ENCODE measurements around the gene KIAA1217.

KIAA1217 gene

DNA sequence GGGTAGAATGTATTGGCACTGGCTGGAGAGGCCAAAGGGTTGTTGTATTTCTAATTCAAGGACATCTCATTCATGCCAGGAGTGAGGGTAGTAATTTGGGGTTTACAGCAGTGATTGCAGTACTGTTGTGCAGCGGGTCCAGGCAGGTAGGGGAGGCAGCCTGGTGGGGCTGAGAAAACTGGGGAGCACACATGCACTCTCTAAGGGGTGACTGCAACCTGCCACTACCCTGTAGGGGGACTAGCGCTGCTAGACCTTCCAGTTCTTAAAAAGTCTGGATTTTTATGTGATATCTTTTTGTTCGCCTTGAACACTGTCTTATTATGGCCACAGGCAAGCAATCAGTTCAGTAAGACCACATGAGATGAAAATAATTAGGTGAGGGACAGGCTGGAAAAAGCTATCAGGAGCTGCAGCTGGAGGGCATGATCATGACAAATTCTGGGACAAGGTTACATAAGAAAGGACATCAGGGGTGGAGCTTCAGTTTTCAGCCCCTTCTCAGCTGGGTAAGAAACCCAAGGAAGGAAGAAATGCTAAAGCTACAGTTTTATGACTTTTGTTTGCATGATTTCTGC, 365.7 kb downstream of the KIAA1217 start:
- H3K27me3 ChIP-seq (ENCODE audit: control insufficient read depth, insufficient read depth, low read length), result peaks cover 4% of the 10 kb centered on the region
- H3K9ac ChIP-seq (ENCODE audit: low read length), result no peak overlapping the region
- no peaks in the 10 kb centered on the region for H3K4me1 ChIP-seq (ENCODE audit: control insufficient read depth, insufficient read depth, low read length)
- H3K4me3 ChIP-seq (ENCODE audit: low read length), result no peak overlapping the region
- H3K36me3 ChIP-seq (ENCODE audit: control insufficient read depth, insufficient read depth, low read length), result no peaks in the 10 kb centered on the region
- H3K9me3 ChIP-seq (ENCODE audit: control insufficient read depth, low read length), result no peaks in the 10 kb centered on the region

DNA sequence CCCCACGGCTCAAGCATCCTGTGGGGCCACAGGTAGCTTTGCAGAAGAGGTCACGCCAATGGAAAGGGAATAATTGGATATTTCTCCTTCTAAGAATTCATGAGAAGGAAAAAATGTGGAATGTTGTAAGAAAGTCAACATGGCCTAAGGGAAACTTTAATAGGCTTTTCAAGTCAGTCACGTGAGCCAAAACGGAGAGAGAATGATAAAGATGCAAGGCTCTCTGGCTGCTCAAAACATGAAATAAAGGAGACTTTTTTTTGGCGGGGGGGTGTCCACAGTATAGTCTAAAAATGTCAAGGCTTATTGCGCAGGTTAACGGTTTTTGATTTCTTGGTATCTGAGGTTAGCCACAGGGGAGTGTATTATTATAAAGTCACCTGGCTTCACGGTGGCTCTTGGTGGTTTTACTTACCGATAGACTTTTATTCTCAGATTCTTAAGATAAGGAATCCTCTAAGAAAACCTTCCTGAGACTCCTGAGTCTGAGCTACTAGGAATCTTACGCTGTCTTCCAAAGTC, 366.6 kb downstream of the KIAA1217 start:
- no peaks in the 10 kb centered on the region for H3K9me3 ChIP-seq (ENCODE audit: control insufficient read depth, low read length)
- H3K4me3 ChIP-seq (ENCODE audit: low read length), result no peak overlapping the region
- H3K36me3 ChIP-seq (ENCODE audit: control insufficient read depth, insufficient read depth, low read length), result no peaks in the 10 kb centered on the region
- peaks cover 4% of the 10 kb centered on the region for H3K27me3 ChIP-seq (ENCODE audit: control insufficient read depth, insufficient read depth, low read length)
- H3K9ac ChIP-seq (ENCODE audit: low read length), result no peak overlapping the region
- H3K4me1 ChIP-seq (ENCODE audit: control insufficient read depth, insufficient read depth, low read length), result no peaks in the 10 kb centered on the region

DNA sequence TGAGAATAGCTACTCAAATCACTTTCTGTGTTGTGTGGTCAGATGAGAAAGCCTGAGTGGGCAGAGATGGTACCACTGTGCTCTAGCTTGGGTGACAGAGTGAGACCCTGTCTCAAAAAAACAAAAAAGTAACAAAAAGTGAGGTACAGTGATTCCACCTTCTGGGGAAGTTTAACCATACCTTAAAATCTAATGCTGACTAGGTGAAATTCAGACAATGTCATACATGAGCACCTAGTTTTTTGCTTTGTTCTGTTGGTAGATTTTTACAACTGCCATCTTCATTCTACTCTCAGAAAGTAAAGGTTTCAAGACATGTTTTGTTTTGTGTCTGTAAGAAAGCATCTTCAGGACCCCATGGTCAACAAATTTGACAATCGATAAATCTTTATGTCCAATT, 370.5 kb downstream of the KIAA1217 start:
- Histone ChIP-seq H3K36me3 (ENCODE audit: control insufficient read depth, insufficient read depth, low read length) (no peaks in the 10 kb centered on the region), H3K9me3 (ENCODE audit: control insufficient read depth, low read length) (no peaks in the 10 kb centered on the region), H3K4me1 (ENCODE audit: control insufficient read depth, insufficient read depth, low read length) (no peaks in the 10 kb centered on the region), H3K27me3 (ENCODE audit: control insufficient read depth, insufficient read depth, low read length) (no peaks in the 10 kb centered on the region), H3K4me3 (ENCODE audit: low read length) (no peak overlapping the region), H3K9ac (ENCODE audit: low read length) (no peak overlapping the region)

DNA sequence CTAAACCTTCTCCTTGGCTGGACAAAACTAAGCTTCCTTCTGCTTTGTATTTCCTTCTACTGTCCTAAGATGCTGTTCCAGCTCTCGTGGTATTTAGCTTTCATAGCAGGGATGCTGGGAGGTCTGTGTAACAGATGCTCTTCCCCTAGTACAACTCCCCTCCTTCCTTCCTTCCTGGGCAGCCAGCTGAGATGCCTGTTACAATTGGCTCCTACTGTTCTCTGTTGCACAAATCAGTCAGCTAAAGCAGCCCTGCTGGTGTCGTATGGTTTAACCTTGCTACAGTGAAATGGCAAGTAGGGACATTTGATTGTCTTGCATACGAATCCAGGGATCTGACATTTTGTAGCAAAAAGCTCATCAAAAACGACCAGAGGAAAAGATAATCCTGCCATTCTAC, 371.0 kb downstream of the KIAA1217 start:
- H3K36me3 ChIP-seq (ENCODE audit: control insufficient read depth, insufficient read depth, low read length), result no peaks in the 10 kb centered on the region
- no peaks in the 10 kb centered on the region for H3K9me3 ChIP-seq (ENCODE audit: control insufficient read depth, low read length)
- H3K4me1 ChIP-seq (ENCODE audit: control insufficient read depth, insufficient read depth, low read length), result no peaks in the 10 kb centered on the region
- H3K27me3 ChIP-seq (ENCODE audit: control insufficient read depth, insufficient read depth, low read length), result no peaks in the 10 kb centered on the region
- H3K9ac ChIP-seq (ENCODE audit: low read length), result no peak overlapping the region
- H3K4me3 ChIP-seq (ENCODE audit: low read length), result no peak overlapping the region

DNA sequence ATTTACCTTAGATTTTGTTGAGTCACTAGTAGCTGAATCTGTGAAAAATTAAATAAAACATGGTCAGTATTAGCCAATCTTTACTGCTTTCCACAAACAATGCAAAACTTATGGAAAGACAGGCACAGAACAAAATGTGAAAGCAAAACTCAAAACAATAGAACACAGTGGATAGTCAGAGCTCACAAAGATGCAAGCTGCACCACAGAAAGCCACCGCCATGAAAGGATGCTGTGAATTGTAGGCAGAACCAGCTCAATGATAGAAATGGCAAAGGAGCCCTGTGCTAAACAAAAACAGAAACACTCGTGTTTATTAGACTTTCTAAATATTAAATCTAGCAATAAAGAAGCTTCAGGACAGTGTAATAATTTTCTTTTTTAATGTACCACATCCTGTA, 380.3 kb downstream of the KIAA1217 start:
- H3K27me3 ChIP-seq (ENCODE audit: control insufficient read depth, insufficient read depth, low read length), result no peaks in the 10 kb centered on the region
- no peaks in the 10 kb centered on the region for H3K9me3 ChIP-seq (ENCODE audit: control insufficient read depth, low read length)
- H3K9ac ChIP-seq (ENCODE audit: low read length), result no peak overlapping the region
- no peaks in the 10 kb centered on the region for H3K4me1 ChIP-seq (ENCODE audit: control insufficient read depth, insufficient read depth, low read length)
- H3K36me3 ChIP-seq (ENCODE audit: control insufficient read depth, insufficient read depth, low read length), result no peaks in the 10 kb centered on the region
- H3K4me3 ChIP-seq (ENCODE audit: low read length), result no peak overlapping the region

DNA sequence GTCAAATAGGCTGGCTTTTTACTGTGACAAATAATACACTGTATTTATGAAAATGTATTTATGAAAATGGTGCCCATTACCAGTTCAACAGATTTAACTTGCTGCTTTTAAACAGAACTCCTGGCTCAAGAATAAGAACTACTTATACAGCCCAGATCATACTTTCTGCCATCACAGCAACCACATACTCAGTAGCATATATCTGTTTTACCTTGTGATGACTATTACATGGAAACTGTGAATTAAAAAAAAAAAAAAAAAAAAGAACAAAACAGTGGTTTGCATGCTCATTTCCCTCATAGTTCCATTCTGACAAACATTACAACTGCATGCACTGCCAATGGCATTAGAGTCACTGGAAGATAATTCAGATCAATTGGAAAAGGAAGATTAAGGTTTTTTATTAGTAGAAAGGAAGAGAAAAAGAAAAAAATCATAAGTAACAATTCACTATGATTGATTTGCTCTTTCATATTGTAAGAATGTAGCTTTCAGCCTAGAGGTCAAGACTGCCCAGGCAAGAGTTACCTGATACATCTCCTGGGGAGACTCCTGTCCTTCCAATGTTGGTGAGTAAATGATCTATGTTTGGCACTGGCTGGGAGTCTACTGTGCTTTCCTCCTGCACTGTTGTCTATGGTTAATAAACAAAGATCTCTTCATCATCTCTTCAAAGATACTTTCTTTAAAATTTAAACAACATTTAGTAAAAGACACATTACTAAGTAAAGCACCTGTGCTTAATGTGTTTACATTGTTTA, 381.9 kb downstream of the KIAA1217 start:
- H3K9ac ChIP-seq (ENCODE audit: low read length), result no peak overlapping the region
- no peaks in the 10 kb centered on the region for H3K4me1 ChIP-seq (ENCODE audit: control insufficient read depth, insufficient read depth, low read length)
- no peaks in the 10 kb centered on the region for H3K9me3 ChIP-seq (ENCODE audit: control insufficient read depth, low read length)
- H3K27me3 ChIP-seq (ENCODE audit: control insufficient read depth, insufficient read depth, low read length), result no peaks in the 10 kb centered on the region
- no peaks in the 10 kb centered on the region for H3K36me3 ChIP-seq (ENCODE audit: control insufficient read depth, insufficient read depth, low read length)
- no peak overlapping the region for H3K4me3 ChIP-seq (ENCODE audit: low read length)

DNA sequence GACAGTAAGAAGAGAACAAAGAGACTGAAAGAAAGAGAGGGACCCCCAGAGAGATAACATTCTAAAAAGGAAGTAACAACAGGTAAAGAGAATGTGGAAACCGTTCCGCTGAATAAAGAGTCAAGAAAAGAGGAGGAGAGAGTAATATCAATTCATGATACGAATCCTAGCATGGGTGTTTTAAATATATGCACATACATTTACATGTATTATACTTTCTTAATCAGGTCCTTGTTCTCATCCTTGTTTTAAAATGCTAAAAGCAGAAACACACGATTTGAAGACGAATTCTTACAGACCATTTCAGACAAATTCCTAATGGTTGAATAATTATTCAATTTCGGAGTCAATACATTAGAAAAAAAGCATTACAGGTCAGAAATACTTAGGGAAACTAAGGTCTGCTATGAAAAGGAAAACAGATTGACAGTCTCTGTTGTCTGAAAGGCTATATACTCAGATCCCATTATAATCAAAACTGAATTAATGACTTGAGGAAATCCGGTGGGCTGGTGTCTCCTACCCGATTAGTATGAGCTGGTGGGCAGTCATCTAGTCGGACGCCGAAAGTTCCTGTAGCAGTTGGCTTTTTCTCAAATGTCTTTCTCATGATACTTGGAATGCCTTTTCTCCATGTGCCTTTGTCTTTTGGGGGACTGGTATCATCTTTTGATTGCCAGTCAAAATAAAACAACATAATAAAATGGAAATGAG, 387.4 kb downstream of the KIAA1217 start:
- no peak overlapping the region for H3K9ac ChIP-seq (ENCODE audit: low read length)
- no peaks in the 10 kb centered on the region for H3K27me3 ChIP-seq (ENCODE audit: control insufficient read depth, insufficient read depth, low read length)
- H3K4me3 ChIP-seq (ENCODE audit: low read length), result no peak overlapping the region
- H3K36me3 ChIP-seq (ENCODE audit: control insufficient read depth, insufficient read depth, low read length), result peaks cover 11% of the 10 kb centered on the region
- no peaks in the 10 kb centered on the region for H3K4me1 ChIP-seq (ENCODE audit: control insufficient read depth, insufficient read depth, low read length)
- no peaks in the 10 kb centered on the region for H3K9me3 ChIP-seq (ENCODE audit: control insufficient read depth, low read length)

DNA sequence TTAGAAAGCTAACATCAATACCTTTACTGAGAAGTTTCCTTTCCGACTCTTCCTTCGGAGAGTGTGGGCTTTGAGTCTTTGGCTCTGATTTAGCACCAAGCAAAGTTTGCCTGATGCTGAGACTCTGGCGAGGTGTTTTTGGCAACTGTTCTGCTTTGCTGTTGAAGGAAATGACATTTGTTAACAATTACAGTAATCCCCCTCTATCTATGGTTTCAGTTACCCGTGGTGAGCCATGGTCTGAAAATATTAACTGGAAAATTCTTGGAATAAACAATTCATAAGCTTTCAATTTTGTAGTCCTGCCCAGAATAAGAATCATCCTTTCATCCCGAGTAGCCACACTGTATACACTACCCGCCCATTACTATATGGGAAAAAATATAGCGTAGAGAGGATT, 388.5 kb downstream of the KIAA1217 start:
- Histone ChIP-seq H3K9ac (ENCODE audit: low read length) (no peak overlapping the region), H3K4me3 (ENCODE audit: low read length) (no peak overlapping the region), H3K36me3 (ENCODE audit: control insufficient read depth, insufficient read depth, low read length) (peaks cover 11% of the 10 kb centered on the region), H3K27me3 (ENCODE audit: control insufficient read depth, insufficient read depth, low read length) (no peaks in the 10 kb centered on the region), H3K4me1 (ENCODE audit: control insufficient read depth, insufficient read depth, low read length) (no peaks in the 10 kb centered on the region), H3K9me3 (ENCODE audit: control insufficient read depth, low read length) (no peaks in the 10 kb centered on the region)

All from mucosa of stomach (tissue), 1 donor.